Endothelial cell (in vitro differentiated cells): ENCODE results near the gene CDK5. TPM values are rescaled to one million over a fixed set of nuclear protein-coding genes. Genes with fewer than 3 reads are reported as not detected.

ENCODE experiments used
- DNase-seq: peaks from one replicate; pipeline ENCODE4 v3.0.0; 2021; ENCODE audit warnings: low spot score
- H3K27ac Mint-ChIP-seq: one replicate; pipeline ENCODE4 v1.8.0; 2021; ENCODE audit warnings: mixed read lengths, inconsistent platforms; ENCODE audit not compliant: unreplicated experiment
- H3K27me3 Mint-ChIP-seq: one replicate; pipeline ENCODE4 v1.8.0; 2021; ENCODE audit warnings: mild to moderate bottlenecking, moderate library complexity, mixed read lengths, inconsistent platforms; ENCODE audit not compliant: unreplicated experiment
- H3K36me3 Mint-ChIP-seq: one replicate; pipeline ENCODE4 v1.8.0; 2021; ENCODE audit warnings: mild to moderate bottlenecking, low read depth, mixed read lengths, inconsistent platforms; ENCODE audit not compliant: unreplicated experiment
- H3K4me1 Mint-ChIP-seq: one replicate; pipeline ENCODE4 v1.8.0; 2021; ENCODE audit warnings: mild to moderate bottlenecking, mixed read lengths, inconsistent platforms; ENCODE audit not compliant: unreplicated experiment
- H3K4me3 Mint-ChIP-seq: one replicate; pipeline ENCODE4 v1.8.0; 2021; ENCODE audit warnings: mild to moderate bottlenecking, mixed read lengths, inconsistent platforms; ENCODE audit not compliant: unreplicated experiment
- H3K9me3 Mint-ChIP-seq: one replicate; pipeline ENCODE4 v1.8.0; 2021; ENCODE audit warnings: mixed read lengths, inconsistent platforms; ENCODE audit not compliant: unreplicated experiment
- total RNA-seq: library from RNA; stranded (reverse); fragmentation: NEBNext Ultra II Directional; extraction: Animal tissue kit (Norgen Biotek cat#: 25700); gene quantifications from one replicate; pipeline ENCODE4 v1.2.1, GENCODE V29; 2021; ENCODE audit not compliant: unreplicated experiment
- TF ChIP-seq, protein P1 (sequence below): fragments of 200-600 bp; sonication (generic); IDR thresholded peaks from one replicate; pipeline ENCODE4 v1.5.0; 2021; ENCODE audit warnings: antibody characterized with exemption; ENCODE audit not compliant: unreplicated experiment

The CDK5 gene
- total RNA-seq, 1 donor from 2014 or later, result 26.7 TPM

GRCh38 chr7:151009327-151010036, 48.2 kb downstream of the CDK5 start:
- H3K9me3 Mint-ChIP-seq, result peaks cover 6% of the 10 kb centered on the region
- peaks cover 45% of the 10 kb centered on the region for H3K36me3 Mint-ChIP-seq
- no peak overlapping the region for H3K4me3 Mint-ChIP-seq
- peaks cover 50% of the 10 kb centered on the region for H3K4me1 Mint-ChIP-seq
- peaks cover 30% of the 10 kb centered on the region for H3K27me3 Mint-ChIP-seq
- DNase-seq, result no peak
- TF ChIP-seq, protein P1, sequence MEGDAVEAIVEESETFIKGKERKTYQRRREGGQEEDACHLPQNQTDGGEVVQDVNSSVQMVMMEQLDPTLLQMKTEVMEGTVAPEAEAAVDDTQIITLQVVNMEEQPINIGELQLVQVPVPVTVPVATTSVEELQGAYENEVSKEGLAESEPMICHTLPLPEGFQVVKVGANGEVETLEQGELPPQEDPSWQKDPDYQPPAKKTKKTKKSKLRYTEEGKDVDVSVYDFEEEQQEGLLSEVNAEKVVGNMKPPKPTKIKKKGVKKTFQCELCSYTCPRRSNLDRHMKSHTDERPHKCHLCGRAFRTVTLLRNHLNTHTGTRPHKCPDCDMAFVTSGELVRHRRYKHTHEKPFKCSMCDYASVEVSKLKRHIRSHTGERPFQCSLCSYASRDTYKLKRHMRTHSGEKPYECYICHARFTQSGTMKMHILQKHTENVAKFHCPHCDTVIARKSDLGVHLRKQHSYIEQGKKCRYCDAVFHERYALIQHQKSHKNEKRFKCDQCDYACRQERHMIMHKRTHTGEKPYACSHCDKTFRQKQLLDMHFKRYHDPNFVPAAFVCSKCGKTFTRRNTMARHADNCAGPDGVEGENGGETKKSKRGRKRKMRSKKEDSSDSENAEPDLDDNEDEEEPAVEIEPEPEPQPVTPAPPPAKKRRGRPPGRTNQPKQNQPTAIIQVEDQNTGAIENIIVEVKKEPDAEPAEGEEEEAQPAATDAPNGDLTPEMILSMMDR, result no peak
- no peak overlapping the region for H3K27ac Mint-ChIP-seq

- DNase-seq, result peak; percentile 70
- peaks cover 43% of the 10 kb centered on the region for H3K36me3 Mint-ChIP-seq
- peaks cover 46% of the 10 kb centered on the region for H3K4me1 Mint-ChIP-seq
- peaks cover 6% of the 10 kb centered on the region for H3K9me3 Mint-ChIP-seq
- peak overlapping the region; percentile 69 for H3K4me3 Mint-ChIP-seq
- peaks cover 25% of the 10 kb centered on the region for H3K27me3 Mint-ChIP-seq
- peak overlapping the region; percentile 78 for H3K27ac Mint-ChIP-seq
- TF ChIP-seq, protein P1, result peak; percentile 86
Observed at GRCh38 chr7:151008511-151009323, 49.0 kb downstream of the CDK5 start.

DNA sequence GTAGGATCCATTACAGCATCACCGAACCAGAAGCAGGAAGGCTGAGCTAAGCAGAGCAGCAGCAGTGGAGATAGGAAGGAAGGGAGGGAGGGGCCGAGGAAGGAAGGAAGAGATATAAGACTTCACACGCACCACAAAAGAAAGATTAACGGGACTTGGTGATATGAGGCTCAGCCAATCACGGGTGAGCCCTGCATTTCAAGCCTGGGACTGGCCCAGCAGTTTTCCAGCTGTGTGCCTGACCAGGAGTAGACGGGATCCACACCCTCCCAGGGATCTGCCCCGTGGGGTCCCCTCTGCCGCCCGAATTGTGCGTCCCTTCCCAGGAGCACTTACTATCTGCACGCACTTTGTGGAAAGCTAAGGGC, 49.6 kb downstream of the CDK5 start:
- H3K36me3 Mint-ChIP-seq, result peaks cover 48% of the 10 kb centered on the region
- peak overlapping the region; percentile 69 for H3K4me3 Mint-ChIP-seq
- peaks cover 6% of the 10 kb centered on the region for H3K9me3 Mint-ChIP-seq
- TF ChIP-seq, protein P1, result no peak
- H3K27me3 Mint-ChIP-seq, result peaks cover 25% of the 10 kb centered on the region
- peaks cover 46% of the 10 kb centered on the region for H3K4me1 Mint-ChIP-seq
- DNase-seq, result no peak
- H3K27ac Mint-ChIP-seq, result peak overlapping the region; percentile 78

GRCh38 chr7:151007469-151007898, 50.2 kb downstream of the CDK5 start:
- Mint-ChIP-seq H3K4me3 (peak overlapping the region; percentile 25), H3K27ac (no peak overlapping the region), H3K9me3 (peaks cover 6% of the 10 kb centered on the region), H3K36me3 (peaks cover 48% of the 10 kb centered on the region), H3K27me3 (peaks cover 22% of the 10 kb centered on the region), H3K4me1 (peaks cover 41% of the 10 kb centered on the region)
- TF ChIP-seq, protein P1, result no peak
- no peak for DNase-seq
